ENCODE data around the gene LGR4. TPM values are rescaled to one million over a fixed set of nuclear protein-coding genes. Genes with fewer than 3 reads are reported as not detected.

Gene LGR4
- total RNA-seq, 1 donor from 2014 or later = 7.5 TPM

- no peak for TF ChIP-seq CTCF (IDR thresholded peaks at IDR 0.05)
- no peak for DNase-seq
- ATAC-seq = no peak
- no peaks in the 10 kb centered on the region for H3K9me3 ChIP-seq
- H3K4me1 ChIP-seq = no peaks in the 10 kb centered on the region
- no peak overlapping the region for H3K27ac ChIP-seq
- no peak overlapping the region for H3K4me3 ChIP-seq
- intact Hi-C loops (cut with DNase I) = no loop called here
- H3K36me3 ChIP-seq = no peaks in the 10 kb centered on the region
- H3K27me3 ChIP-seq = no peaks in the 10 kb centered on the region
These were observed 28.7 kb downstream of the LGR4 start for GRCh38 chr11:27443746-27444507.

- H3K9me3 ChIP-seq = no peaks in the 10 kb centered on the region
- DNase-seq (no peak), ATAC-seq (no peak)
- no peak overlapping the region for H3K27ac ChIP-seq
- intact Hi-C loops (cut with DNase I) = no loop called here
- no peak overlapping the region for H3K4me3 ChIP-seq
- TF ChIP-seq CTCF (IDR thresholded peaks at IDR 0.05) = no peak
- H3K36me3 ChIP-seq = no peaks in the 10 kb centered on the region
- H3K27me3 ChIP-seq = no peaks in the 10 kb centered on the region
- no peaks in the 10 kb centered on the region for H3K4me1 ChIP-seq
These were observed 29.4 kb downstream of the LGR4 start for GRCh38 chr11:27443227-27443626.

DNA sequence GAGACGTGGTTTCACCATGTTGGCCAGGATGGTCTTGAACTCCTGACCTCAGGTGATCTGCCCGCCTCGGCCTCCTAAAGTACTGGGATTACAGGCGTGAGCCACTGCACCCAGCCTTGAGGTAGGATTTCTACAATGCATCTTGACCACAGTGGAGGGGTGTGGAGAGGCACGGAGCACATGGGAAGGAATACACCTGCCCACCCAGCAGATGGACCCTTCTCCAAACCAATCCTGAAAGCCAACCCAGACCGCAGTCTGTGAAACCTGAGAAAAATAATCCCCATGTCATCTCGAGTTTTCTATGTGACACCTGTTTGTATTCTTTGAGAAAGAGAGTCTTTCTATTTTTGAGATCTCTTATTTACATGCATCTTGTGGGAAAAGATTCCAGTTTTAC is 32.5 kb downstream of the LGR4 start:
- TF ChIP-seq CTCF (IDR thresholded peaks at IDR 0.05) = no peak
- Histone ChIP-seq H3K9me3 (no peaks in the 10 kb centered on the region), H3K4me3 (no peak overlapping the region), H3K36me3 (no peaks in the 10 kb centered on the region), H3K4me1 (no peaks in the 10 kb centered on the region), H3K27me3 (no peaks in the 10 kb centered on the region), H3K27ac (no peak overlapping the region)
- intact Hi-C loops (cut with DNase I) = no loop called here
- no peak for ATAC-seq
- DNase-seq = no peak

GRCh38 chr11:27438595-27438981 is 34.0 kb downstream of the LGR4 start:
- Histone ChIP-seq H3K27ac (no peak overlapping the region), H3K4me3 (no peak overlapping the region), H3K9me3 (no peaks in the 10 kb centered on the region), H3K4me1 (no peaks in the 10 kb centered on the region), H3K27me3 (no peaks in the 10 kb centered on the region), H3K36me3 (no peaks in the 10 kb centered on the region)
- TF ChIP-seq CTCF (IDR thresholded peaks at IDR 0.05) = no peak
- intact Hi-C loops (cut with DNase I) = no loop called here
- DNase-seq (no peak), ATAC-seq (no peak)

DNA sequence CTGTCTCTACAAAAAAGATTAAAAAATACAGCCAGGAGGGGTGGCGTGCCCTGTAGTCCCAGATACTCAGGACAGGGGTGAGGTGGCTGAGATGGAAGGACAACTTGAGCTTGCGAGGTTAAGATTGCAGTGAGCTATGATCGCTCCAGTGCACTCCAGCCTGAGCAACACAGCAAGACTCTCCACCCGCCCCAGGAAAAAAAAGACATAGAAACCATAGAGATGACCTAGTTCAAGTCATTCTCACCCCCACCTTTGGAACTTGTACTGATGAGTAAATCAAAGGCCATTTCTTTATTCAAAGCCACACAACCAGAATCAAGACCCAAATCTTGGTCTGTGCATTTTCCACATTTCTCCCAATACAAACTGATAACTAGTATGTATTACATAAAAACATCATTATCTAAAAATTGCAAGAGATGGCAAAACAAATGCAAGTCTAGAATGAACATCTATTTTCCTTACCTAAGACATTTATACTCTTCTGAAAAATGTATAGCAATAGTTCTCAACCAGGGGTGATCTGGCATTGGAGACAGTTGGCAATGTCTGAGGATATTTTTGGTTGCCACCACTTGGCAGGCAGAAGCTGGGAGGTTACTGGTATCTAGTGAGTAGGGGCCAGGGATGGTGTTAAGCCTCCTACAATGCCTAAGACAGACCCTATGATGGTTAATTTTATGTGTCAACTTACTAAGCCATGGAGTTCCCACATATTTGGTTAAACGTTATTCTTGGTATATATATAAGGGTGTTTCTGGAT is 34.6 kb downstream of the LGR4 start:
- Histone ChIP-seq H3K4me3 (no peak overlapping the region), H3K27me3 (no peaks in the 10 kb centered on the region), H3K36me3 (no peaks in the 10 kb centered on the region), H3K9me3 (no peaks in the 10 kb centered on the region), H3K4me1 (no peaks in the 10 kb centered on the region), H3K27ac (no peak overlapping the region)
- DNase-seq (no peak), ATAC-seq (no peak)
- intact Hi-C loops (cut with DNase I) = no loop called here
- no peak for TF ChIP-seq CTCF (IDR thresholded peaks at IDR 0.05)
